WTC11 (cell line): ENCODE measurements around the gene UBASH3A.

Source experiments
- GABPB1 ChIP-seq: sonication (generic); formaldehyde crosslinking; IDR thresholded peaks from 2 replicates; pipeline ENCODE4 v1.8.1; 2023; ENCODE audit warnings: mild to moderate bottlenecking, missing genetic modification reagents
- NFE2L1 ChIP-seq: sonication (generic); formaldehyde crosslinking; IDR thresholded peaks from 2 replicates; pipeline ENCODE4 v1.8.1; 2023; ENCODE audit warnings: missing genetic modification reagents
- NR3C1 ChIP-seq: sonication (generic); formaldehyde crosslinking; conservative IDR thresholded peaks from 2 replicates; pipeline ENCODE4 v1.8.1; 2023; ENCODE audit warnings: low read depth, mild to moderate bottlenecking, missing genetic modification reagents
- TEAD1 ChIP-seq: sonication (generic); formaldehyde crosslinking; IDR thresholded peaks from 2 replicates; pipeline ENCODE4 v1.8.0; 2022; ENCODE audit warnings: mild to moderate bottlenecking, missing genetic modification reagents
- TF ChIP-seq, protein P1 (sequence below): sonication (generic); formaldehyde crosslinking; conservative IDR thresholded peaks from 2 replicates; pipeline ENCODE4 v1.8.1; 2022; ENCODE audit warnings: mild to moderate bottlenecking, missing genetic modification reagents

DNA sequence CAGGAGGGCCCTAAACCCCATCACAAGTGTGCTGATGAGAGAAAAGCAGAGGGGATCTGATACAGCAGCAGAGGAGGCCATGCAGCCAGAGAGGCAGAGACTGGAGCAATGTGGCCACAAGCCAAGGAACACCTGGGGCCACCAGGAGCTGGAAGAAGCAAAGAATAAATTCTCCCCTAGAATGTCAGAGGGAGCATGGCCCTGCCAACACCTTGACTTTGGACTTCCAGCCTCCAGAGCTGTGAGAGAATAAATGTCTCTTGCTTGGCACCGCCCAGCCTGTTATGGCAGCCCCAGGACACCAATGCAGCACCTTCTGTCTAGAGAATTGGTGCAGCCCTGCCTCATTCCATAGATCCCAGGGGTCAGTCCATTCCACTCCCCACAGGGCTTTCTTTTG is 25.3 kb downstream of the UBASH3A start:
- TF ChIP-seq NFE2L1 (CRISPR knock-in tag) (no peak), TEAD1 (CRISPR knock-in tag) (no peak), GABPB1 (no peak), NR3C1 (CRISPR knock-in tag) (no peak)
- TF ChIP-seq, protein P1, sequence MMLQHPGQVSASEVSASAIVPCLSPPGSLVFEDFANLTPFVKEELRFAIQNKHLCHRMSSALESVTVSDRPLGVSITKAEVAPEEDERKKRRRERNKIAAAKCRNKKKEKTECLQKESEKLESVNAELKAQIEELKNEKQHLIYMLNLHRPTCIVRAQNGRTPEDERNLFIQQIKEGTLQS = no peak
